Measurements from ENCODE around the gene CMSS1. TPM values are rescaled to one million over a fixed set of nuclear protein-coding genes. Genes with fewer than 3 reads are reported as not detected.

The CMSS1 gene
- total and polyA plus RNA-seq, 2 of the 13 experiments (the other 11 are each of a cell fraction or from before 2014, with no cell fraction given) = 6.4 to 48.7 TPM

- TF ChIP-seq THAP9 (CRISPR knock-in tag; IDR thresholded peaks at IDR 0.05; ENCODE audit: borderline replicate concordance) (no peak), REXO4 (CRISPR knock-in tag; IDR thresholded peaks at IDR 0.05; ENCODE audit: borderline replicate concordance) (no peak), ZNF382 (CRISPR knock-in tag; IDR thresholded peaks at IDR 0.05; ENCODE audit: borderline replicate concordance) (no peak), SATB2 (CRISPR knock-in tag; IDR thresholded peaks at IDR 0.05) (no peak), HNF1B (CRISPR knock-in tag; IDR thresholded peaks at IDR 0.05) (0 out of 2 replicates have a peak, but pooled peaks have one; percentile 17), ZNF530 (CRISPR knock-in tag; IDR thresholded peaks at IDR 0.05; ENCODE audit: low read depth) (no peak), ZNF672 (CRISPR knock-in tag; IDR thresholded peaks at IDR 0.05) (no peak)
Measured at GRCh38 chr3:99848433-99848832, 30.8 kb downstream of the CMSS1 start (continued).

- H3K27ac ChIP-seq (ENCODE audit: extremely low read length, insufficient read depth, low read length) = no peak overlapping the region
- H3K79me2 ChIP-seq (ENCODE audit: insufficient read depth, low read length) = peaks cover 27% of the 10 kb centered on the region
- H3K4me1 ChIP-seq (ENCODE audit: insufficient read depth, low read length) = peaks cover 32% of the 10 kb centered on the region
- FAIRE-seq (no peak), ATAC-seq (no peak), DNase-seq (ENCODE audit: low spot score) (no peak)
- no peak overlapping the region for H3K4me3 ChIP-seq (replicated peaks in 1 of 3; ENCODE audit: insufficient read depth in 1 of 3, low read depth in 2 of 3, low read length in 3 of 3)
- ChIA-PET POLR2A (interaction anchor here (1.4 kb wide), 1 partner anchor 70 kb away, joined by 5 read pairs; no protein-coding TSS in a partner anchor), CTCF (ENCODE audit: low intra/inter-chr PET ratio, low total read pairs) (no interaction called here)
- H3K9ac ChIP-seq (ENCODE audit: insufficient read depth, low read depth, low read length) = no peak overlapping the region
- peaks cover 18 to 43% of the 10 kb centered on the region in 2 experiments for H3K36me3 ChIP-seq (replicated peaks in 1 of 2; ENCODE audit: control insufficient read depth in 1 of 2, insufficient read depth in 2 of 2, low read length in 2 of 2)
- H3K27me3 ChIP-seq (ENCODE audit: control insufficient read depth in 1 of 2, insufficient read depth in 2 of 2, low read length in 2 of 2) = no peaks in the 10 kb centered on the region
- peaks cover 45% of the 10 kb centered on the region for H4K20me1 ChIP-seq (ENCODE audit: insufficient read depth, low read length)
- no peak overlapping the region for H2AFZ ChIP-seq (ENCODE audit: low read length)
- no TSS peak for BruUV-seq (replicated peaks)
- 95% methylated on average over 6 of the region's 6 CpGs for WGBS (ENCODE audit: low lambda C conversion rate)
- no peak overlapping the region for H3K4me2 ChIP-seq (ENCODE audit: low read depth, low read length)
- intact Hi-C loops (cut with micrococcal nuclease; ENCODE audit: unreplicated experiment) = no loop called here
- in situ Hi-C loops (cut with HindIII; ENCODE audit: extremely low pct_ligation_motif_present, low pct_unique_long_range_greater_than_20kb) = no loop called here
- H3K9me3 ChIP-seq (ENCODE audit: low read length) = no peaks in the 10 kb centered on the region
- no peak for TF ChIP-seq STAT6 (CRISPR knock-in tag; IDR thresholded peaks at IDR 0.05; ENCODE audit: borderline replicate concordance)
- TF ChIP-seq MXI1 (IDR thresholded peaks at IDR 0.05; ENCODE audit: borderline replicate concordance, low read depth, low read length) = no peak
- peak; percentile 90 for TF ChIP-seq PAF1 (CRISPR knock-in tag; IDR thresholded peaks at IDR 0.05)
- no peak for TF ChIP-seq CSRNP2 (CRISPR knock-in tag; conservative IDR thresholded peaks at IDR 0.05; ENCODE audit: low read depth)
- TF ChIP-seq SSRP1 (CRISPR knock-in tag; IDR thresholded peaks at IDR 0.05) = 0 out of 2 replicates have a peak, but pooled peaks have one; percentile 67
- no peak for TF ChIP-seq ZNF576 (CRISPR knock-in tag; IDR thresholded peaks at IDR 0.05)
- peak; percentile 37 for TF ChIP-seq RBM22 (optimal IDR thresholded peaks at IDR 0.05; ENCODE audit: low read length)
Measured at GRCh38 chr3:99850608-99851007, 32.9 kb downstream of the CMSS1 start.

Data from HepG2 (cell line).